UCSD-AML1 (cell line): ENCODE data around the gene SYT7.

ENCODE experiments used
- DNase-seq: peaks from one replicate; lab custom pipeline; 2025; ENCODE audit not compliant: unreplicated experiment; lab: John Stamatoyannopoulos, UW

The SYT7 gene

GRCh38 chr11:61518032-61518795 lies 62.7 kb downstream of the SYT7 start:
- no peak for DNase-seq

- DNase-seq, result peak; percentile 44
Observed at GRCh38 chr11:61516675-61517572, 64.0 kb downstream of the SYT7 start.

- DNase-seq, result peak; percentile 19
Observed at GRCh38 chr11:61516191-61516590, 64.7 kb downstream of the SYT7 start.

- no peak for DNase-seq
Observed at GRCh38 chr11:61515686-61516085, 65.2 kb downstream of the SYT7 start.

- no peak for DNase-seq
Observed at GRCh38 chr11:61514050-61514917, 66.6 kb downstream of the SYT7 start.

GRCh38 chr11:61513143-61513765 lies 67.6 kb downstream of the SYT7 start:
- no peak for DNase-seq

- no peak for DNase-seq
Observed at GRCh38 chr11:61512435-61512834, 68.4 kb downstream of the SYT7 start.

- no peak for DNase-seq
Observed at GRCh38 chr11:61511383-61511782, 69.5 kb downstream of the SYT7 start.

- DNase-seq, result no peak
Observed at GRCh38 chr11:61510974-61511373, 69.9 kb downstream of the SYT7 start.

- no peak for DNase-seq
Observed at GRCh38 chr11:61510166-61510919, 70.5 kb downstream of the SYT7 start.

- DNase-seq, result peak; percentile 76
Observed at GRCh38 chr11:61509043-61510029, 71.5 kb downstream of the SYT7 start.

GRCh38 chr11:61507962-61508861 lies 72.7 kb downstream of the SYT7 start, which contains the start of gene LRRC10B:
TSS of gene LRRC10B (plus strand) at chr11:61508749. CDS start at chr11:61508999, 250 bp downstream.
- DNase-seq, result peak; percentile 31

- no peak for DNase-seq
Observed at GRCh38 chr11:61507012-61507768, 73.7 kb downstream of the SYT7 start.

- DNase-seq, result no peak
Observed at GRCh38 chr11:61505640-61506155, 75.2 kb downstream of the SYT7 start.

GRCh38 chr11:61505106-61505505 lies 75.8 kb downstream of the SYT7 start:
- DNase-seq, result no peak

GRCh38 chr11:61503135-61503770 lies 77.6 kb downstream of the SYT7 start:
- DNase-seq, result no peak
